Nucleus accumbens (tissue), 56 donors: Measurements from ENCODE around the gene DYNLT5.

Source experiments
- DNase-seq, 56 donors: peaks; one replicate each; lab custom pipeline; 2025; lab: John Stamatoyannopoulos, UW

DYNLT5 gene

GRCh38 chr1:66747501-66747900 lies 4.8 kb upstream of the DYNLT5 start:
- no peak for DNase-seq

- no peak for DNase-seq
Observed at GRCh38 chr1:66750577-66750976, 1.7 kb upstream of the DYNLT5 start.

- no peak for DNase-seq
Observed at GRCh38 chr1:66751160-66751559, 1.1 kb upstream of the DYNLT5 start.

- peak in 10 of 56 donors; percentile 3 to 24 (median 10) for DNase-seq
Observed at GRCh38 chr1:66752671-66753371, 562 bp downstream of the DYNLT5 start.

- DNase-seq, result no peak
Observed at GRCh38 chr1:66757722-66758240, 5.5 kb downstream of the DYNLT5 start.

- no peak for DNase-seq
Observed at GRCh38 chr1:66758241-66758755, 6.0 kb downstream of the DYNLT5 start.

GRCh38 chr1:66760506-66760905 lies 8.2 kb downstream of the DYNLT5 start:
- DNase-seq, result no peak

GRCh38 chr1:66761221-66761620 lies 9.0 kb downstream of the DYNLT5 start:
- no peak for DNase-seq

GRCh38 chr1:66764994-66765578 lies 12.8 kb downstream of the DYNLT5 start:
- DNase-seq, result peak in 17 of 56 donors; percentile 0 to 67 (median 10)

GRCh38 chr1:66767626-66768025 lies 15.4 kb downstream of the DYNLT5 start:
- no peak for DNase-seq

- no peak for DNase-seq
Observed at GRCh38 chr1:66768965-66769364, 16.7 kb downstream of the DYNLT5 start.

- DNase-seq, result no peak
Observed at GRCh38 chr1:66769512-66770229, 17.4 kb downstream of the DYNLT5 start.

- no peak for DNase-seq
Observed at GRCh38 chr1:66770240-66770639, 18.0 kb downstream of the DYNLT5 start.

- no peak for DNase-seq
Observed at GRCh38 chr1:66770694-66771093, 18.4 kb downstream of the DYNLT5 start.

- DNase-seq, result no peak
Observed at GRCh38 chr1:66773227-66773626, 21.0 kb downstream of the DYNLT5 start.

- no peak for DNase-seq
Observed at GRCh38 chr1:66774438-66774837, 22.2 kb downstream of the DYNLT5 start.

- no peak for DNase-seq
Observed at GRCh38 chr1:66775646-66776045, 23.4 kb downstream of the DYNLT5 start.

- DNase-seq, result no peak
Observed at GRCh38 chr1:66777831-66778230, 25.6 kb downstream of the DYNLT5 start.

GRCh38 chr1:66778266-66778665 lies 26.0 kb downstream of the DYNLT5 start:
- no peak for DNase-seq

- no peak for DNase-seq
Observed at GRCh38 chr1:66778969-66779368, 26.7 kb downstream of the DYNLT5 start.

GRCh38 chr1:66779475-66780078 lies 27.3 kb downstream of the DYNLT5 start:
- no peak for DNase-seq
